MCF 10A (cell line): ENCODE data around the gene PRMT1. TPM values are rescaled to one million over a fixed set of nuclear protein-coding genes. Genes with fewer than 3 reads are reported as not detected.
A peak's percentile ranks its signal among the peaks of the same experiment; 100 is the strongest.

ENCODE experiments used
- BruUV-seq: library from RNA; stranded (reverse); fragments of 400-500 nt; replicated peaks from 2 replicates; lab custom pipeline; 2021; lab: Mats Ljungman, UMichigan
- CTCF ChIA-PET: fragments of 300-600 bp; sonication (Branson Sonifier 250); formaldehyde crosslinking; extraction: SDS; loops from one replicate; lab custom pipeline; 2021; ENCODE audit warnings: antibody characterized with exemption, inconsistent platforms; lab: Yijun Ruan, JAX
- POLR2A ChIA-PET: fragments of 300-600, 350-650 bp; sonication (Branson Sonifier 250); formaldehyde crosslinking; extraction: SDS; loops from one replicate; lab custom pipeline; 2020; ENCODE audit warnings: antibody characterized with exemption, inconsistent platforms; lab: Yijun Ruan, JAX
- DNase-seq: peaks from one replicate; pipeline ENCODE4 v3.0.0-alpha.2; 2018; ENCODE audit not compliant: unreplicated experiment
- H3K27ac Mint-ChIP-seq: one replicate; pipeline ENCODE4 v1.8.0; 2022; ENCODE audit warnings: mild to moderate bottlenecking, low read depth, mixed read lengths; ENCODE audit not compliant: unreplicated experiment
- H3K27me3 Mint-ChIP-seq: one replicate; pipeline ENCODE4 v1.8.0; 2022; ENCODE audit warnings: mixed read lengths; ENCODE audit not compliant: insufficient read depth, unreplicated experiment
- H3K36me3 Mint-ChIP-seq: one replicate; pipeline ENCODE4 v1.8.0; 2022; ENCODE audit warnings: mild to moderate bottlenecking, moderate library complexity, mixed read lengths; ENCODE audit not compliant: insufficient read depth, unreplicated experiment
- H3K4me1 Mint-ChIP-seq: one replicate; pipeline ENCODE4 v1.8.0; 2022; ENCODE audit warnings: mixed read lengths; ENCODE audit not compliant: insufficient read depth, unreplicated experiment
- H3K4me3 Mint-ChIP-seq: one replicate; pipeline ENCODE4 v1.8.0; 2022; ENCODE audit warnings: mild to moderate bottlenecking, moderate library complexity, mixed read lengths; ENCODE audit not compliant: unreplicated experiment
- H3K9me3 Mint-ChIP-seq: one replicate; pipeline ENCODE4 v1.8.0; 2022; ENCODE audit warnings: mixed read lengths; ENCODE audit not compliant: unreplicated experiment
- CTCF ChIP-seq: fragments of 200-600 bp; IDR thresholded peaks from one replicate; pipeline ENCODE4 v1.8.0; 2022; ENCODE audit warnings: antibody characterized with exemption, mild to moderate bottlenecking; ENCODE audit not compliant: unreplicated experiment
- intact Hi-C: fragments of 100-400 bp; cut with micrococcal nuclease; formaldehyde crosslinking; loops from 2 replicates; pipeline ENCODE4 v1.14.1; 2022
- total RNA-seq: library from RNA; stranded (reverse); gene quantifications from 2 replicates; pipeline ENCODE4 v1.2.3, GENCODE V29; 2022

The PRMT1 gene
- total RNA-seq, 1 experiment from 2014 or later: 304 TPM

- POLR2A ChIA-PET: interaction anchor here (0.7 to 11.4 kb wide), 27 partner anchors 9 to 1030 kb away, joined by 3 to 167 read pairs (median 5); partner anchors contain the start of genes AKT1S1, ALDH16A1, AP2A1 and NOSIP
- CTCF ChIA-PET: interaction anchor here (0.6 to 1.7 kb wide), 8 partner anchors 8 to 132 kb away, joined by 3 to 5 read pairs (median 3); no protein-coding TSS in a partner anchor
- H3K4me3 Mint-ChIP-seq: peak overlapping the region; percentile 91
Observed at GRCh38 chr19:49664171-49665035, 12.7 kb upstream of the PRMT1 start.

GRCh38 chr19:49665036-49665350, 12.1 kb upstream of the PRMT1 start:
- DNase-seq: peak; percentile 9
- CTCF ChIA-PET: interaction anchor here (0.7 to 1.7 kb wide), 5 partner anchors 8 to 132 kb away, joined by 3 to 5 read pairs (median 3); no protein-coding TSS in a partner anchor

More at GRCh38 chr19:49664171-49665035, 12.7 kb upstream of the PRMT1 start:
- no TSS peak for BruUV-seq
- H3K27ac Mint-ChIP-seq: peak overlapping the region; percentile 91
- no peaks in the 10 kb centered on the region for H3K9me3 Mint-ChIP-seq
- peaks cover 17% of the 10 kb centered on the region for H3K4me1 Mint-ChIP-seq
- intact Hi-C loops: loop anchor here (1.0 kb wide), 1 partner anchor 22 kb away; the partner anchor contains the start of gene SCAF1
- TF ChIP-seq CTCF: no peak
- peak; percentile 96 for DNase-seq
- H3K27me3 Mint-ChIP-seq: no peaks in the 10 kb centered on the region
- H3K36me3 Mint-ChIP-seq: peaks cover 42% of the 10 kb centered on the region

GRCh38 chr19:49665351-49666119, 11.5 kb upstream of the PRMT1 start, which contains the start of the genes BCL2L12 and IRF3:
Gene BCL2L12, plus strand, starts transcription at chr19:49665933. Its CDS starts 760 bp downstream, at chr19:49666693.
Gene IRF3, minus strand, starts transcription at chr19:49665857. Its CDS starts 1,019 bp downstream, at chr19:49664838.
- Mint-ChIP-seq H3K36me3 (peaks cover 33% of the 10 kb centered on the region), H3K27me3 (no peaks in the 10 kb centered on the region), H3K27ac (peak within 1 kb of the TSS; percentile 91), H3K9me3 (no peaks in the 10 kb centered on the region), H3K4me3 (peak within 1 kb of the TSS; percentile 91), H3K4me1 (peaks cover 17% of the 10 kb centered on the region)
- intact Hi-C loops: loop anchor here (1.0 kb wide), 1 partner anchor 23 kb away; the partner anchor contains the start of gene SCAF1
- no peak for TF ChIP-seq CTCF
- DNase-seq: peak; percentile 98
- CTCF ChIA-PET: interaction anchor here (0.6 to 1.7 kb wide), 4 partner anchors 10 to 131 kb away, joined by 3 to 5 read pairs (median 3); no protein-coding TSS in a partner anchor
- BruUV-seq: no TSS peak
- POLR2A ChIA-PET: interaction anchor here (0.6 to 11.4 kb wide), 23 partner anchors 10 to 1031 kb away, joined by 3 to 167 read pairs (median 5); partner anchors contain the start of genes AKT1S1, ALDH16A1, AP2A1 and NOSIP

More at GRCh38 chr19:49665036-49665350, 12.1 kb upstream of the PRMT1 start:
- Mint-ChIP-seq H3K36me3 (peaks cover 38% of the 10 kb centered on the region), H3K27ac (peak overlapping the region; percentile 91), H3K4me1 (peaks cover 17% of the 10 kb centered on the region), H3K27me3 (no peaks in the 10 kb centered on the region), H3K4me3 (peak overlapping the region; percentile 91), H3K9me3 (no peaks in the 10 kb centered on the region)
- BruUV-seq: no TSS peak
- POLR2A ChIA-PET: interaction anchor here (0.7 to 11.4 kb wide), 26 partner anchors 10 to 1031 kb away, joined by 3 to 167 read pairs (median 6); partner anchors contain the start of genes AKT1S1, ALDH16A1, AP2A1 and NOSIP
- intact Hi-C loops: loop anchor here (1.0 kb wide), 1 partner anchor 23 kb away; the partner anchor contains the start of gene SCAF1
- TF ChIP-seq CTCF: no peak
